KMS-11 (cell line): Measurements from ENCODE around the gene ABHD4.
"Not testable (repeated sequence)": the region's sequence is repeated elsewhere in the genome, so short reads cannot be mapped to it uniquely, and the experiment has no call there.

Experiments
- H2AFZ ChIP-seq: fragments of 200-600 bp; sonication (generic); 2 replicates; pipeline ENCODE4 v1.6.1; 2016; ENCODE audit warnings: antibody characterized with exemption, mixed run types, low read depth
- H3K27ac ChIP-seq: fragments of 200-600 bp; sonication (generic); 2 replicates; pipeline ENCODE4 v1.6.1; 2016; ENCODE audit warnings: mild to moderate bottlenecking, mixed run types
- H3K27me3 ChIP-seq: fragments of 200-600 bp; sonication (generic); 2 replicates; pipeline ENCODE4 v1.6.1; 2017; ENCODE audit warnings: mild to moderate bottlenecking, low read depth, mixed run types, moderate library complexity; ENCODE audit not compliant: insufficient read depth
- H3K36me3 ChIP-seq: fragments of 200-600 bp; sonication (generic); 2 replicates; pipeline ENCODE4 v1.6.1; 2017; ENCODE audit warnings: mild to moderate bottlenecking, mixed run types; ENCODE audit not compliant: insufficient read depth
- H3K4me1 ChIP-seq: fragments of 200-600 bp; sonication (generic); 2 replicates; pipeline ENCODE4 v1.6.1; 2016; ENCODE audit warnings: mild to moderate bottlenecking, low read depth, mixed run types; ENCODE audit not compliant: poor library complexity, severe bottlenecking
- H3K4me2 ChIP-seq: fragments of 200-600 bp; sonication (generic); 2 replicates; pipeline ENCODE4 v1.7.0; 2016; ENCODE audit warnings: mild to moderate bottlenecking, mixed run types
- H3K4me3 ChIP-seq: fragments of 200-600 bp; sonication (generic); IDR thresholded peaks from 2 replicates; pipeline ENCODE4 v1.6.1; 2017; ENCODE audit warnings: low read depth, low read length, mixed read lengths; ENCODE audit not compliant: insufficient read depth
- H3K79me2 ChIP-seq: fragments of 200-600 bp; sonication (generic); 2 replicates; pipeline ENCODE4 v1.6.1; 2016; ENCODE audit warnings: low read depth, mixed run types; ENCODE audit not compliant: insufficient read depth
- H3K9ac ChIP-seq: fragments of 200-600 bp; sonication (generic); 2 replicates; pipeline ENCODE4 v1.6.1; 2016; ENCODE audit warnings: mild to moderate bottlenecking, mixed run types
- H4K20me1 ChIP-seq: fragments of 200-600 bp; sonication (generic); 2 replicates; pipeline ENCODE4 v1.6.1; 2016; ENCODE audit warnings: mild to moderate bottlenecking, mixed run types; ENCODE audit not compliant: insufficient read depth
- TF ChIP-seq, protein P1 (sequence below): fragments of 200-600 bp; sonication (generic); conservative IDR thresholded peaks from 2 replicates; pipeline ENCODE4 v1.6.1; 2017; ENCODE audit warnings: low read depth, mild to moderate bottlenecking, antibody characterized with exemption, low read length, moderate library complexity, mixed read lengths

The ABHD4 gene

DNA sequence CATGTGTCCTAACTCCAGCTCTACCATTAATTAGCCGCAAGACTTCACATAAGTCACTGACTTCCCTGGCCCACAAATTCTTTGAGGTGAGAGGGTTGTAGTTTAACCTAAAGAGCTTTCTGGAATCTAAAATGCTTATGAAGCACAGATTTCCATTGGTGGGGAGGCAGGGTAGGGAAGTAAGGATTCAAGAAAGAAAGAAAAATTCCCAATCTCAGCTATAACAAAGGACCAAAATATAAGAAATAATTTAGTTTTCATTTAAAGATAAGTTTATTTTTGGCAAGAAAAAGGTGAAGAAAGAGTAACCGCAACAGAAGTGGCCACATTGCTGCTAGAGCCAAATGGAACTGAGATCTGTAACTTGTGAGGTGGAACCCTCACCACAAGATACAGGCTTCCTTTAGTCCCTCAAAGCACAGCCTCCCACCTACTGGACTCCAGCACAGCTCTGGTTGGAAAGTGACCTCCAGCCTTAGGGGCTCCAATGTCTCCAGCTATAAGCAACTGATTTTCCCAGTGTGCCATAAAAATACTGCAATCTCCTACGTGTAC, 32.6 kb upstream of the ABHD4 start:
- Histone ChIP-seq H2AFZ (no peak overlapping the region), H3K79me2 (peaks cover 21% of the 10 kb centered on the region; the same call in 1 of the 2 replicates), H3K4me3 (no peak overlapping the region), H3K4me1 (peaks cover 97% of the 10 kb centered on the region), H4K20me1 (no peaks in the 10 kb centered on the region), H3K27me3 (no peaks in the 10 kb centered on the region), H3K4me2 (peak overlapping the region; percentile 99), H3K27ac (peak overlapping the region; percentile 97), H3K36me3 (no peaks in the 10 kb centered on the region), H3K9ac (peak overlapping the region; percentile 56)
- TF ChIP-seq, protein P1, sequence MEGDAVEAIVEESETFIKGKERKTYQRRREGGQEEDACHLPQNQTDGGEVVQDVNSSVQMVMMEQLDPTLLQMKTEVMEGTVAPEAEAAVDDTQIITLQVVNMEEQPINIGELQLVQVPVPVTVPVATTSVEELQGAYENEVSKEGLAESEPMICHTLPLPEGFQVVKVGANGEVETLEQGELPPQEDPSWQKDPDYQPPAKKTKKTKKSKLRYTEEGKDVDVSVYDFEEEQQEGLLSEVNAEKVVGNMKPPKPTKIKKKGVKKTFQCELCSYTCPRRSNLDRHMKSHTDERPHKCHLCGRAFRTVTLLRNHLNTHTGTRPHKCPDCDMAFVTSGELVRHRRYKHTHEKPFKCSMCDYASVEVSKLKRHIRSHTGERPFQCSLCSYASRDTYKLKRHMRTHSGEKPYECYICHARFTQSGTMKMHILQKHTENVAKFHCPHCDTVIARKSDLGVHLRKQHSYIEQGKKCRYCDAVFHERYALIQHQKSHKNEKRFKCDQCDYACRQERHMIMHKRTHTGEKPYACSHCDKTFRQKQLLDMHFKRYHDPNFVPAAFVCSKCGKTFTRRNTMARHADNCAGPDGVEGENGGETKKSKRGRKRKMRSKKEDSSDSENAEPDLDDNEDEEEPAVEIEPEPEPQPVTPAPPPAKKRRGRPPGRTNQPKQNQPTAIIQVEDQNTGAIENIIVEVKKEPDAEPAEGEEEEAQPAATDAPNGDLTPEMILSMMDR: no peak

DNA sequence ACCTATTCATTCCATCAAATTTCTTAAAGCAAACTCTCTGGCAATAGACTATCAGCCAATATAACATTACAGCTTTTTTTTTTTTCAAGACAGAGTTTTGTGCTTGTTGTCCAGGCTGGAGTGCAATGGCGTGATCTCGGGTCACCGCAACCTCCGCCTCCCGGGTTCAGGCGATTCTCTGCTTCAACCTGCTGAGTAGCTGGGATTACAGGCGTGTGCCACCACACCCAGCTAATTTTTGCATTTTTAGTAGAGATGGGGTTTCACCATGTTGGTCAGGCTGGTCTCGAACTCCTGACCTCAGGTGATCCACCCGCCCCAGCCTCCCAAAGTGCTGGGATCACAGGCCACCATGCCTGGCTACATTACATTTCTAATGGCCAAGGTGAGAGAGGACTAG, 31.8 kb upstream of the ABHD4 start:
- H3K36me3 ChIP-seq: not testable (repeated sequence)

DNA sequence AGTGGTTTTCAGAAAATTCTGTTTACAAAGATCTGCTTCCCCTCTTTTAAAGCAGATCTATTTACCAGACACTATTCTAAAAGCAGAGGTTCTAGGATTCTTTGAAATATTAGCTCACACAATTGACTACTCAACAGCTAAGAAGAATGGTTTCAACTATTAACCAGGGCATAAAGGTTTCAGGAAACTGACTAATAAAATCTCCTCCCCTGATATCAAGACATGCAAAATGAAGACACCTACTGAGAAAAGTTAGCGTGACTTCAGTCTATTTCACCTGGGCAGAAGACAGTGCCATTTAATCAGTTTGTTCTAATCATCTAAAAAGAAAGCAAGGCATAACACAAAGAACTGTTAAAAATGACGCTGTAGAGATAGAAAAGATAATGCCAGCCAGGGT, 31.3 kb upstream of the ABHD4 start:
- Histone ChIP-seq H3K27me3 (no peaks in the 10 kb centered on the region), H3K4me1 (peaks cover 96% of the 10 kb centered on the region), H3K4me3 (no peak overlapping the region), H3K9ac (peak overlapping the region; percentile 56), H2AFZ (no peak overlapping the region), H3K36me3 (no peaks in the 10 kb centered on the region), H3K27ac (peak overlapping the region; percentile 97), H3K4me2 (peak overlapping the region; percentile 99), H3K79me2 (peaks cover 21% of the 10 kb centered on the region; the same call in 1 of the 2 replicates), H4K20me1 (no peaks in the 10 kb centered on the region)
- TF ChIP-seq, protein P1: no peak

More for the DNA sequence above, 31.8 kb upstream of the ABHD4 start:
- not testable (repeated sequence) for H4K20me1 ChIP-seq, H3K27me3 ChIP-seq, H3K4me3 ChIP-seq, H2AFZ ChIP-seq
- peaks cover 97% of the 10 kb centered on the region for H3K4me1 ChIP-seq
- peaks cover 21% of the 10 kb centered on the region; the same call in 1 of the 2 replicates for H3K79me2 ChIP-seq
- peak overlapping the region; percentile 99 for H3K4me2 ChIP-seq
- H3K27ac ChIP-seq: peak overlapping the region; percentile 97
- peak overlapping the region; percentile 56; the same call in 1 of the 2 replicates for H3K9ac ChIP-seq

DNA sequence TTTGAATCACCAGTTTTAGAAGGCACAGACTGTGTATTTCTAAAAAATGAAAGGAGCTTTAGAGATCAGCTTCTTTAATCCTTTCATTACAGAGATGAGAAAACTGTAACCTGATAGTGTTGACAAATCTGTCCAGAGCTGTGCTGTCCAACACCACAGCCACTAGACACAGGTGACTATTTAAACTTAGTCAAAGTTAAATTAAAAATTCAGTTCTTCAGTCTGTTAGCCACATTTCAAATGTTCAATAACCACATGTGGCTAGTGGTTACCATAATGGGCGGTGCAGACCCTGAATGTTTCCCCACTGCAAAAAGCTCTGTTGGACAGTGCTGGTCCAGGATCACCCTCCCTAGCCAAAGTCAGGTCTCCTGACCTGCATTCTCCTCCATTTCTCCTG, 30.7 kb upstream of the ABHD4 start:
- no peaks in the 10 kb centered on the region for H3K36me3 ChIP-seq
- H3K4me2 ChIP-seq: peak overlapping the region; percentile 99
- no peak overlapping the region for H2AFZ ChIP-seq
- H3K4me1 ChIP-seq: peaks cover 96% of the 10 kb centered on the region
- H3K27me3 ChIP-seq: no peaks in the 10 kb centered on the region
- peak overlapping the region; percentile 97 for H3K27ac ChIP-seq
- peak overlapping the region; percentile 56 for H3K9ac ChIP-seq
- H3K4me3 ChIP-seq: no peak overlapping the region
- H3K79me2 ChIP-seq: peaks cover 21% of the 10 kb centered on the region; the same call in 1 of the 2 replicates
- H4K20me1 ChIP-seq: no peaks in the 10 kb centered on the region
- TF ChIP-seq, protein P1: no peak

DNA sequence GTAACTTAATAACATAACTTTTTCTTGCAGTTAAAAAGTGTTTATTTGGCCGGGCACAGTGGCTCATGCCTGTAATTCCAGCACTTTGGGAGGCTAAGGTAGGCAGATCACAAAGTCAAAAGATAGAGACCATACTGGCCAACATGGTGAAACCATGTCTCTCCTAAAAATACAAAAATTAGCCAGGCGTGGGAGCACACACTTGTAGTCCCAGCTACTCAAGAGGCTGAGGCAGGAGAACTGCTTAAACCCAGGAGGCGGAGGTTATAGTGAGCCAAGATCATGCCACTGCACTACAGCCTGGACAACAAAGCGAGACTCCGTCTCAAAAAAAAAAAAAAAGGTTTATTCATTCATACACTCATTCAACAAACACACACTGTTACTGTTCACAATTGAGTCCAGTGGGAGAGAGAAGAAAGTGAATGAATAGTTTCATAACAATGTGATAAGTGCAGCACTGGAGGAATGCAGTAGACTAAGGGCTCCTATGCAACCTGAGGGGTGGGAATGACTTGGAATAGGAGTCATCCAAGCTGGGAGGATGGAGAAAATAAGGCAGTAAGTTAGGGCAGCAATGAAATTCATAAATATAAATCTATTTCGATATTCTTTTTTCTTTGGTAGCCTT, 28.9 kb upstream of the ABHD4 start:
- no peaks in the 10 kb centered on the region for H3K36me3 ChIP-seq
- H2AFZ ChIP-seq: no peak overlapping the region
- H3K9ac ChIP-seq: peak overlapping the region; percentile 39; the same call in 1 of the 2 replicates
- H3K4me2 ChIP-seq: peak overlapping the region; percentile 99
- H3K27me3 ChIP-seq: no peaks in the 10 kb centered on the region
- H3K4me1 ChIP-seq: peaks cover 87% of the 10 kb centered on the region
- H3K79me2 ChIP-seq: peaks cover 21% of the 10 kb centered on the region; the same call in 1 of the 2 replicates
- H3K4me3 ChIP-seq: no peak overlapping the region
- no peaks in the 10 kb centered on the region for H4K20me1 ChIP-seq
- TF ChIP-seq, protein P1: no peak
- H3K27ac ChIP-seq: peak overlapping the region; percentile 97
